GM18511 (cell line): ENCODE data around the gene ITGB3BP.
"Not testable (repeated sequence)": the region's sequence is repeated elsewhere in the genome, so short reads cannot be mapped to it uniquely, and the experiment has no call there.

ENCODE experiments used
- ATAC-seq: cut with Tn5 transposase; IDR thresholded peaks from one replicate; pipeline ENCODE4 v1.9.1; 2021; ENCODE audit warnings: mild to moderate bottlenecking, moderate library complexity; ENCODE audit not compliant: unreplicated experiment

ITGB3BP gene

DNA sequence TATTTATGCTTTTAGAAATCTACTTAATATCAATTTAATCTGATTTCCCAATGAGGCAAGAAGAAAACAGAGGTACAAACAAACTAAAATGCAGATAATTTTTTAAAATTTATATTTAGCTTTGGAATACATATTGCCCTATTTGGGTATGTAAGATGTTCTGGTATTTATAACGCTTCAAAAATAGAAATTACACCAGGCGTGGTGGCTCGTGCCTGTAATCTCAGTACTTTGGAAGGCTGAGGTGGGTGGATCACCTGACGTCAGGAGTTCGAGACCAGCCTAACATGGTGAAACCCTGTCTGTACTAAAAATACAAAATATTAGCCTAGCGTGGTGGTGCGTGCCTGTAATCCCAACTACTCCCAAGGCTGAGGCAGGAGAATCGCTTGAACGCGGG, 13.3 kb downstream of the ITGB3BP start:
- no peak for ATAC-seq

DNA sequence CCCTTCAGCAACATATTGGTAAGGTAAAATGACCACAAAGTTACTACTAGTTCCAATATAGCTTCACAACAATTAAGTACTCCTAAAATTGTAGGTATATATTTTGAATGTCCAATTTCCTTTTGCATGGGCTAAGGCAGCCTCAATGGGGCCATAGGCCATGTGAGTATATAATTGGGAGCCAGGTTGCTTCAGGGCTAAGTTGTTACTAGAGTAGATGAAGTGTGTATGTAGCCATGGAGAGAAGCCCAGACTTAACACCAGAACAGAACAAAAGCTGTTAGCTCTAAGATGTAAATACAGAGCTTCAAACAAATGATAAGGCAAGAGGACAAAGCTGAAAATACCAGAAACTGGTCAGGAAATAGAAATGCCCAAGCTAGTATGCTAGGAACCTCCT, 16.2 kb downstream of the ITGB3BP start:
- ATAC-seq = no peak

DNA sequence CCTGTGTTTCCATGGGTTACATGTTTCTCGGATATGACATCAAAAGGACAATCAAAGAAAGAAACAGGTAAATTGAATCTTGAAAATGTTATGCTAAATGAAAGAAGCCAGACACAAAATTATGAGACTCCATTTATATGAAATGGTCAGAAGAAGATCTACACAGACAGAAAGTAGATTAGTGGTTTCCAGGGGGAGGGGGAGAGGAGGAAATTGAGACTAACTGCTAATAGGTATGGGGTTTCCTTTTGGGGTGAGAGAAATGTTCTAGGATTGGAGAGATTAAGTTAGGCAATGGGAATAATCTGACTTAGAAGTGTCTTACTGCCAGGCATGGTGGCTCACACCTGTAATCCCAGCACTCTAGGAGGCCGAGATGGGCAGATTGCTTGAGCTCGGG, 21.8 kb downstream of the ITGB3BP start:
- ATAC-seq = no peak

DNA sequence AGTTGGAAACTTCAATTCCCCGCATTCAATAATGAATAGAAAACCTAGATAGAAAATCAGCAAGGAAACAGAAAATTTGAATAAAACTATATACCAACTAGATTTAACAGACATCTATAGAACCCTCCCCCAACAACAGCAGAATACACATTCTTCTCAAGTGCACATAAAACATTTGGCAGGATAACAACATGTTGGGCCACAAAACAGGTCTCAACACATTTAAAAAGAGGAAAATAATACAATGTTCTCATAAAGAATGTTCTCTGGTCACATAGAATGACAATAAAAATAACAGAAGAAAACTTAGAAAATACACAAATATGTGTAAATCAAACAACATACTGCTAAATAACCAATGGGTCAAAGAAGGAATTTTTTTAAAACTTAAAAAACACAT, 24.9 kb downstream of the ITGB3BP start:
- no peak for ATAC-seq

DNA sequence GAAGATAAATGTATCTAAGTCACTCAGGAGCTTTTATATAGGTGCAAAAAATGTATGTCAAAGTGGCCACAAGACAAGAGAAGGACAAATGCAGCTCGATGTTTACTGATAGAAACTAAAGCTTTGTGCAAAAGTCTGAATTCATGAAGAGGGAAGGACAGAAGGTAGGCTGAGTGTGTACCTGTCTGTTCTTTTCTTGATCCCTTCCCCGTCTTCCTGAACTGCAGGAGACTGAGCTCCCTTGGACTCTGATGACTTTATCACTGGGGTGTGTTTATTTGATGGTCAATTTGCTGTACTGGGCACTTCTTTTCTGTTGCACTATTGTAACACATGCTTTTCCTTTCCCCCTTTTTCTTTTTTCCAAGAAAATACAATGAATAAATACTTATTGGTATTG, 25.4 kb downstream of the ITGB3BP start:
- no peak for ATAC-seq

DNA sequence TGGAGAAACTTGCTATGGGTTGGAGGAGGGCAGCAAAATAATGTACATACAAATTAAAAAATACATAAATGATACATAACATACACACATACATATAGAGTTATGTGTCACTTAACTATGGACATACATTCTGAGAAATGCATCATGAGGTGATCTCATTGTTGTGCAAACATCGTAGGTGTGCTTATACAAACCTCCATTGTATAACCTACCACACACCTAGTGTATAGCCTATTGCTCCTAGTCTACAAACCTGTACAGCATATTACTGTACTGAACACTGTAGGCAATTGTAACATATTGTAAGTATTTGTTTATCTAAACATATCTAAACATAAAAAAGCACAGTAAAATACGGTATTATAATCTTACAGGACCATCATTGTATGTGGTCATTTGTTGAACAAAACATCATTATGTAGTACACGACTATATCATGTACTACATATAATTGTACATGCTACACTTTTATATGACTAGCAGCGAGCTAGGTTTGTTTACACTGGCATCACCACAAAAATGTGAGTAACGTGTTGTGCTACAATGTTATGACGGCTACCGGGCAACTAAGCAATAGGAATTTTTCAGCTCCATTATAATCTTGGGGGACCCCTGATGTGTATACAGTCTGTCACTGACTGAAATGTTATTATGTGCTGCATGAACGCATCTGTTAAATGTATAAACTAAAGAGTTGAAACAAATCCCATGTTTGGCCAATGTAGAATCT, 35.5 kb downstream of the ITGB3BP start:
- no peak for ATAC-seq

DNA sequence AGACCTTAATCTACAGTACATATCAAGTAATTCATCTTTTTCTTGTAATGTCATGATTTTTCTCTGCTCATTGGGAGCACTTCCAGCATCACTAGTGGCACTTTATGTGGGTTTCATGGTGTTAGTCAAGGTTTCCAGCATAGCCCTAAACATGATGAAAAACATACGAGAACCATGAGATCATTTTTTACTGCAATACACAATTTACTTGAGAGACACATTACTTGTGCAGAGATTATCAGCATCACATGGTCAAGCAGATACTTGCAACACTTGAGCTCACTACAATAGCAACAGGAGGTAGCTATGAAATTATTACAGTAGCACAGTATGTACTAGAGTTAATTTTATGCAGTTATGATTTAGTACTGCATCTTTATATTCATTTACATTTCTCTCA, 36.4 kb downstream of the ITGB3BP start:
- ATAC-seq = no peak

DNA sequence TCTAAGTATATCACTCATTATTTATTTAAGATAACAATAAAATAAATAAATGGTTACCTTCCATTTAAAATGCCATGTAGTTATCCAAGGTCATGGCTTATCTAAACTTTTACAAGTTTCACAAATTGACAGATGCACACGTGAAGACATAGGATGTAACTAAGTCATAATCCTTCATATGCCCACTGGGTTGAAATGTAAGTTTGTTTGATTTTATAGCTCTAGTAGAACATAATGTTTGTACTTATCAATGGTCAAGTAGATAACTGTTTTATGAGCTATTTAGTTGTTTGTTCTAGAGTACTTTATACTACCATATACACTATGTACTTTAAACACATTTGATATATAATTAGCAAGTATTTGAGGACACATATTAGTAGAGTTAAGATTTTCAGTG, 43.0 kb downstream of the ITGB3BP start:
- no peak for ATAC-seq

DNA sequence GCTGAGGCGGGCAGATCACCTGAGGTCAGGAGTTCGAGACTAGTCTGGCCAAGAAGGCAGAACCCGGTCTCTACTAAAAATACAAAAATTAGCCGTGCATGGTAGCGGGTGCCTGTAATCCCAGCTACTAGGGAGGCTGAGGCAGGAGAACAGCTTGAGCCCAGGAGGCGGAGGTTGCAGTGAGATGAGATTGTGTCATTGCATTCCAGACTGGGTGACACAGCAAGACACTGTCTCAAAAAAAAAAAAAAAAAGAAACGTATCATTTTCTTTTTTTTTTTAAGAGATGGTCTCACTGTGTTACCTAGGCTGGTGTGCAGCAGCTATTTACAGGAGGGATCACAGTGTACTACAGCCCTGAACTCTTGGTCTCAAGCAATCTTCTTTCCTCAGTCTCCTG, 47.3 kb downstream of the ITGB3BP start:
- ATAC-seq = no peak

DNA sequence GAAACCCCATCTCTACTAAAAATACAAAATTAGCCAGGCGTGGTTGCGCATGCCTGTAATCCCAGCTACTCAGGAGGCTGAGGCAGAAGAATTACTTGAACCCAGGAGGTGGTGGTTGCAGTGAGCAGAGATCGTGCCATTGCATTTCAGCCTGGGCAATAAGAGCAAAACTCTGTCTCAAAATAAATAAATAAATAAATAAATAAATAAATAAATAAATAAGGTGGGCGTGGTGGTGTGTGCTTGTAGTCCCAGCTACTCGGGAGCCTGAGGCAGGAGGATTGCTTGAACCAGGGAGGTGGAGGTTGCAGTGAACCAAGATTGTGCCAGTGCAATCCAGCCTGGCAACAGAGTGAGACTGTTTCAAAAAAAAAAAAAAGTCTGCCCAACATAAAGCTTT, 54.3 kb downstream of the ITGB3BP start:
- not testable (repeated sequence) for ATAC-seq

DNA sequence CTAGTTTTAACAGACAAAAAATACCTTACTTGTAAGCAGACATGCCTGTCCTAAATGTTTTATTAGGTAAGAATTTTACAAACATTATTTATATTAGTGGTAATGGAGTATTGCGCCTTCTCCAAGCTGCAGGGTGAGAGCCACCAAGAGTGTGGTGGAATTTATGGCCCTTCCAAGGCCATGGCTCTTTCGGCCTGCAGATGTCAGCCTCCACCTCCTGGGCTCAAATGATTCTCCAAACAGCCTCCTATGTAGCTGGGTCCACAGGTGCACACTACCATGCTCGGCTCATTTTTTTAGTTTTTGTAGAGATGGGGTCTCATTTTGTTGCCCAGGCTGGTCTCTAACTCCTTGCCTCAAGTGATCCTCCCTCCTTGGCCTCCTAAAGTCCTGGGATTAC, 56.3 kb downstream of the ITGB3BP start:
- ATAC-seq = no peak

DNA sequence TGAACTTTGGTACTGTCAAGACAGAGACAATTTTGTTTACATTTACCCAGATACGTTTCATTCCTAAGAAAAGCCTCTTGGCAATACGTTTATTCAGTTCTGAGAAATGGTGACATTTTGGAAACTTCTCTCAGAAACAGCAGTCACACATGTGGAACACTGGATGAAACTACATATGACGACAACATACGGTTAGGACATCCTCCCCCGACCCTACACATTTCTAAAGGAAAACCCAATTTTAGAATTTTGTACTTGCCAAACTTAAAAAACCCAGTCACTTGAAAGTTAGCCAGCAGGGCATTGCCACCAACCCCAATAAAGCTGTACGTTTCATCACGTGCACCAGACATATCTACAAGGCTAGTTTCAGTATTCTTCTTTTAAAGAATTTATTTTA, 56.8 kb downstream of the ITGB3BP start:
- no peak for ATAC-seq

DNA sequence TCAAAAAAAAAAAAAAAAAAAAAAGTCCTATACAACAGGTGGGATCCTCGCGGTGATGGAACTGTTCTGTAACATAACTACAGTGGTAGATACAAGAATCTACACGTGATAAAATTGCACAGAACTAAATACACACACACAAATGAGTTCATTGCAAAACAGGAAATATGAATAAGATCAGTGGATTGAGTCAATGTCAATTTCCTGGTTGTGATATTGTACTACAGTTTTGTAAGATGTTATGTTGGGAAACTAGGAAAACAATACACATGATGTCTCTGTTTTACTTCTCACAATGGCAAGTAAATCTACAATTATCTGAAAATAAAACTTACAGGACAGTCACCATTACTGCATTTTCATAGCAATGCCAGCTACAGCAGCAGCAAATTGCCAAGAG, 59.8 kb downstream of the ITGB3BP start:
- no peak for ATAC-seq

DNA sequence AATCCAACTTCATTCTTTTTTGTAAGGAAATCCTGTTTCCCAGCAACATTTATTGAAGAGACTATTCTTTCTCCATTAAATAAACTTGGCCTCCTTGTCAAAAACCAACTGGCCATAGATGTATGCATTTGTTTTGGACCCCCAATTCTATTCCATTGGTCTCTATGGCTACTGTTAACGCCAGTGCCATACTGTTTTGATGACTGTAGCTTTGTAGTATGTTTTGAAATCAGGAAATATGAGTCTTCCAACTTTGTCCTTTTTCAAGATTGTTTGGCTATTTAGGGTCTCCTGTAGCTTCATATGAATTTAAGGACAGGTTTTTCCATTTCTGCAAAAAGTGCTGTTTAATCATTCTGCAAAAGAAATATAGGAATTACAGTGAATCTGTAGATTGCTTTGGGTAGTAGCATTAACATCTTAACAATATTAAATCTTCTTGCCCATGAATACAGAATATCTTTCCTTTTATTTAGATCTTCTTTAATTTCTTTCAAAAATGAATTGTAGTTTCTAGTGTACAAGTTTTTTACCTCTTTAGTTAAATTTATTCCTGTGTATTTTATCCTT, 61.3 kb downstream of the ITGB3BP start:
- no peak for ATAC-seq

DNA sequence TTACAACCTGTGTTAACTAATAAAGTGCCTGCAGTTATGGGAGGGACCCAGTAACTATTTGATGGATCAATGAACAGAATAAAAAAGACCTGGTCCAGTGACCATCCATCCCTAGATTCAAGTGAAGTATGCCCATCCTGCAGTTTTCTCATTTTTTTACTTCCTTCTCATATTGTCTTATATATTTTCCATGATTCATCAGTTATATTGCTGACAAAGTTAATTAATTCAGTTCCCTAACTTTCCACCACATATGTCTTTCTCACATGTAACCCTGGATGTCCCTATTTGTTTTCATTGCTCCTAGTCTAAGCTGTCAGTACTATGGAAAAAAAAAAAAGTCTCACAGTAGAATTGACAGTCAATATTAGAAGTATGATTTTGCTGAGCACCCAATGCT, 64.3 kb downstream of the ITGB3BP start:
- no peak for ATAC-seq

DNA sequence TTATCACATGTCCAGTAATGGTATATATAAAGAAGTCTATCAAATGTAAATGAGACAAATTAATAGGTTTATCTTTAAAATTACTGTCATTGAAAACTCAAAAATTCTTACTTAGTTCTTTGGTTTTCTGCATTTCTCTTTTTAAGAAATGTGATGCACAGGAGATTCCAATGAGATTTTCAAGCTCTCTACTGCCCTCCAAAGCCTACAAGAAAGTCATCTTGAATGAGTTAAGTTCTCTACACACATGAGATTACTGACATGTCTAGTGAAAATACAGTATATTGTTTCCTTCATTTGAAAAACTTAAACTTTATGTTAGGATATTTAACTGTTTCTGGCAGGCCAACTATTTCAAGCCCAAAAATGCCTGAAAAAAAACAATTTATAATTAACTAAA, 68.8 kb downstream of the ITGB3BP start:
- ATAC-seq = no peak

DNA sequence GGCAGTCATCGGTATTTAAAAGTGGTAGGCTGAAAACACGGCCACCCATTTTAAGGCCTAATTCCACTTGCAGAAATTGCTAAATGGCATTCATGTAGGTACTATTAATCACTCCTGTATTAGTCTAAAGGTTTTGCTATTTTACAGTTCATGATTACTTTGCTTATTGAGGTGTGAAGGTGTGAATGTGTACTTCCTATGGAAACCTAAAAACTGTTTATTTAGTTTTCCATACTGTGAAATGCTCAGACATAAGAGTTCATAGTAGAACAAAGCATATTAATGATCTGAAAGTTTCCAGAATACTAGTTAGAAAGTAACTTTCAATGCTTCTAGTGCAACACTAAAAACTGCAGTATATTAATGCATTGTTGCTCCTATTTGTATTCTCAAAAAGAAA, 69.8 kb downstream of the ITGB3BP start:
- ATAC-seq = peak; percentile 89

DNA sequence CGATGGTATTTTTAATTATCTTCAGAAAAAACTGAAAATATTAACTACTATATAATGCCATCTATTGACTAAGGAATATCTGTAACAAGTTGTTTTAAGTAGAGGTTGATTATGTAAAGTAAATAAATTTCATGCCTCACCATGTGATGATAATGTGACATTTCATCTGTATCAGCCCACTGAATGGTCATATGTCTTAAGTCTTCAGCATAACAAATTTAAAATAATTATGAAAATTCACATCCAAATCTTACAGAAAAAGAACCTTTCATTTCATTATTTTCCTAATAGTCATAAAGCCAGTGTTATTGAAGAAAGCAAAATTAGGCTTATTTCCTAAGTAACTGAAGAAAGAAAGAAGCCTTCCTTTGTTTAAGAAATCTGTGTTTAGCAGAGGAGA, 72.6 kb downstream of the ITGB3BP start:
- ATAC-seq = no peak

DNA sequence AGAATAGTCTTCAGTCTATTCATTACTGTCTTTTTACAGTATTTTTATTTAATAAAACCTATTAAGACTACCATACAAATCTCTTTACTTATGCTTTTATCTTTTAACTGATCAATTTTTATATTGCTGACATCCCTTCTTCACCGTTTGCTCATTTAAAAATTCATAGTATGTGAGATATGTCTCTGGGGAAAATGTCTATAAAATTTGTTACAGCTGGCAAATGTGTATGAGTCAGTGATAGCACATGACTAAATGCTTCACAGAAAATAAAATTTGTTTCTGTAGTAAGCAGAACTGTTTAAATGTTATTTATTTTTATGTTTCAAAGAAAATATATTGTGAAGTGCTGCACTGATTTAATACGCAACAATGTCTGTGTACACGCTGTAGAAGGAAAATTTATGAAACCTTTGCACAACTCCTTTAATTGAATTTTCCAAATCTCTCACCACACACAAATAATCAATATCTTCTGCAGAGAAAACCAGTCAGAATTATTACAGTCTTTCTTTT, 74.2 kb downstream of the ITGB3BP start:
- ATAC-seq = no peak

DNA sequence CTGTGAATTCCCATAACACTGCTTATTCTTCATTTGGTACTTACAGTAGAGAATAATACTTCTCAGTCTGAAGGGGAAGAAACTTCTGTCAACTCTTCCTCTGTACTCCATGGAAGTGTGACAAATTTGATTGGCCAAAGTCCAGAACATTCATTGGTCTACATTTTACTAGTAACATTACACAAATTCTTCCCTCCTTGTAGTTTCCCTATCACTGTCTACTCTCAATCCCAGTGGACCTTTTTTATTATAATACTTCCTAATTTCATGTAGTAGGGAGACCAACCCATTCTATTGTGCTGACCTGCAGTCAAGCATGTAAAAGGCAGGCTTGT, 80.9 kb downstream of the ITGB3BP start:
- no peak for ATAC-seq

DNA sequence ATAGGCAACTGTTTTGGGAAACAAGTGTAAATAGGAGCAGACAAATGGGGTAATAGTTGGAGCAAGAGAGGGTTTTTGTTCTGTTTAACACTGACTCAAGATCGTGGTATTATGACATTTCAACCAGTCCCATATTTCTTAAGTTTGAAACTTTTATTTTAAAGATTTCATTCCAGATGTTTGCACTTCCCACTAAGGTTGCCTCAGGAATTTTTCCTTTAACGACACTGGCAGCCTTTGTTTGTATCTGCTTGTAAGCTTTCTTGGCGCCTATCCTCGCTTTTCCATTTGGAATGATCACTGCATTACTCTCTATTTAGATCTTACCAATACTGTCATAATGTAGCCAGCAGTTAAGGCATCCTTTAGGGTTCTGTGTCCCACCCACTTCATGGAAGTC, 87.9 kb downstream of the ITGB3BP start:
- no peak for ATAC-seq

DNA sequence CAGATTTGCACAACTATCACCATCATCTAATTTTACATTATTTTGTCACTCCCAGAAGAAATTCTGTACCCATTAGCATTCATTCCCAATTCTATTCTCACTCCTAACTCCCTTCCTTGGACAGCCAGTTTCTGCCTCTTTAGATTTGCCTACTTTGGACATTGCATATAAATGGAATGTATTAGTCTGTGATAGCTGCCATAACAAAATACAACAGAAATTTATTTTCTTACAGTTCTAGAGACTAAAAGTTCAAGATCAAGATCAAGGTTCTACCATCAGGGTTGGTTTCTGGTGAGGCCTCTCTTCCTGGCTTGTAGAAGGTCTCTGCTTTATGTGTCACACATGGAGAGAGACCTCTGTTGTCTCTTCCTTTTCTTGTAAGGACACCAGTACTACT, 93.7 kb downstream of the ITGB3BP start:
- ATAC-seq = no peak

DNA sequence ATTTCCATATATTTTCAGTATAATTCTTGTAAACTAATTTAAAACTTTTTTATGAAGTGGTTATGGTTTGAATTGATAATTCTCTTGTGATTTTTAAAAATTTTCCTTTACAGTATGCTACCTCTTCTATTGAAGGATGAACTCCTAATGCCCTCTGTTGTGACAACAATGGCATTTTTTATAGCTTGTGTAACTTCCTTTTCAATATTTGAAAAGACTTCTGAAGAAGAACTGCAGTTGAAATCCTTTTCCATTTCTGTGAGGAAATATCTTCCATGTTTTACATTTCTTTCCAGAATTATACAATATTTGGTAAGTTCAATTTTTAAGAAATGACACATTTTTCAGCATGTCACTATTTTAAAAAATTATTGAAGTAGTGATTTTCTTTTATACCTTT, 94.2 kb downstream of the ITGB3BP start:
- no peak for ATAC-seq
